ENCODE data around the gene EXOSC5. TPM values are rescaled to one million over a fixed set of nuclear protein-coding genes. Genes with fewer than 3 reads are reported as not detected.

EXOSC5 gene
- total RNA-seq, 1 experiment from 2014 or later: 43.1 TPM

DNA sequence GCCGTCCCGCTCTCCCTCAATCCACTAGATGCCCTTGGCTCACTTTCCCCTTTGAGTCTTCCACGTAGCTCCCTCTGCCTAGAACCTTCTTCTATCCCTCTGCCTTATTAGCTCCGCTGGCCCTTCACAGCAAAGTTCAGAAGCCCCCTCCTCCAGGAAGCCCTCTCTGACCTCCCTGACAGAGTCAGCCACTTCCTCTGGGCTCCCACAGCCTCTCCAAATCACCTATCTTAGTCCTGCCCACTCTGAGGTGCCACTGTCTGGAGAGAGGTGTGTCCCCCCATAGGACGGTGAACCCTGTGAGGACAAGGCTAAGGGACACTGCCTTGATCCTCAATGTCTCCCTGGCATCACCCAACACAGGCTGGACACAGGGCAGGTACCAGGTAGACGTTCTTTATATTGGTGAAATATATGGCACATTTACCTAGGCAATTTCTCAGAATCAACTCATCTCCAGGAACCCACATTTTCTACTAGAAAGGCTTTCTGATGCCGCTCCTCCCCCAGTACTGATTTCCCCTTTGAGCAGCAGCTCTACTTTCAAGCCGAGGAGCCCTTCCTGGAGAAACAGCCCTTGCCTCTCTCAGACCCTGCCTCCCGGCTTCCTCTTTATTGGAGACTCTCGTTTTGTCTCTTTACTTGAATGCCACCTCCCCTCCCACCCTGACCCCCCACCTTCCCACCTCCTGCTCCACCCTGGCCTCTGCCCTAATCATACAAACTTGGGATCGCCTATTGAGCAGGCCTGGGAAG, 40.0 kb downstream of the EXOSC5 start:
- ChIA-PET CTCF (no interaction called here), POLR2A (ENCODE audit: low non-redundant PET) (interaction anchor here (0.6 kb wide), 1 partner anchor 107 kb away, joined by 5 read pairs; no protein-coding TSS in a partner anchor)
- no peaks in the 10 kb centered on the region for H3K9me3 ChIP-seq (ENCODE audit: low read depth, low read length, poor library complexity, severe bottlenecking)
- no peak for DNase-seq (ENCODE audit: low spot score)
- H3K27ac ChIP-seq (ENCODE audit: low read depth, low read length, poor library complexity, severe bottlenecking): no peak overlapping the region
- H3K27me3 ChIP-seq (replicated peaks; ENCODE audit: insufficient read depth, low read depth, low read length, poor library complexity): no peaks in the 10 kb centered on the region
- H3K36me3 ChIP-seq (ENCODE audit: insufficient read depth, low read length, poor library complexity, severe bottlenecking): no peaks in the 10 kb centered on the region
- peaks cover 4% of the 10 kb centered on the region for H3K4me1 ChIP-seq (ENCODE audit: insufficient read depth, low read length, poor library complexity, severe bottlenecking)
- intact Hi-C loops (cut with micrococcal nuclease; ENCODE audit: unreplicated experiment): no loop called here
- no peak overlapping the region for H3K4me3 ChIP-seq (ENCODE audit: low read depth, low read length, poor library complexity, severe bottlenecking)
- TF ChIP-seq, protein P1, sequence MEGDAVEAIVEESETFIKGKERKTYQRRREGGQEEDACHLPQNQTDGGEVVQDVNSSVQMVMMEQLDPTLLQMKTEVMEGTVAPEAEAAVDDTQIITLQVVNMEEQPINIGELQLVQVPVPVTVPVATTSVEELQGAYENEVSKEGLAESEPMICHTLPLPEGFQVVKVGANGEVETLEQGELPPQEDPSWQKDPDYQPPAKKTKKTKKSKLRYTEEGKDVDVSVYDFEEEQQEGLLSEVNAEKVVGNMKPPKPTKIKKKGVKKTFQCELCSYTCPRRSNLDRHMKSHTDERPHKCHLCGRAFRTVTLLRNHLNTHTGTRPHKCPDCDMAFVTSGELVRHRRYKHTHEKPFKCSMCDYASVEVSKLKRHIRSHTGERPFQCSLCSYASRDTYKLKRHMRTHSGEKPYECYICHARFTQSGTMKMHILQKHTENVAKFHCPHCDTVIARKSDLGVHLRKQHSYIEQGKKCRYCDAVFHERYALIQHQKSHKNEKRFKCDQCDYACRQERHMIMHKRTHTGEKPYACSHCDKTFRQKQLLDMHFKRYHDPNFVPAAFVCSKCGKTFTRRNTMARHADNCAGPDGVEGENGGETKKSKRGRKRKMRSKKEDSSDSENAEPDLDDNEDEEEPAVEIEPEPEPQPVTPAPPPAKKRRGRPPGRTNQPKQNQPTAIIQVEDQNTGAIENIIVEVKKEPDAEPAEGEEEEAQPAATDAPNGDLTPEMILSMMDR (conservative IDR thresholded peaks at IDR 0.05; ENCODE audit: low read depth, low read length): no peak
- TF ChIP-seq EZH2 (IDR thresholded peaks at IDR 0.05; ENCODE audit: borderline replicate concordance, low read depth, low read length, poor library complexity, severe bottlenecking): no peak
- no TSS peak for BruUV-seq (replicated peaks)

DNA sequence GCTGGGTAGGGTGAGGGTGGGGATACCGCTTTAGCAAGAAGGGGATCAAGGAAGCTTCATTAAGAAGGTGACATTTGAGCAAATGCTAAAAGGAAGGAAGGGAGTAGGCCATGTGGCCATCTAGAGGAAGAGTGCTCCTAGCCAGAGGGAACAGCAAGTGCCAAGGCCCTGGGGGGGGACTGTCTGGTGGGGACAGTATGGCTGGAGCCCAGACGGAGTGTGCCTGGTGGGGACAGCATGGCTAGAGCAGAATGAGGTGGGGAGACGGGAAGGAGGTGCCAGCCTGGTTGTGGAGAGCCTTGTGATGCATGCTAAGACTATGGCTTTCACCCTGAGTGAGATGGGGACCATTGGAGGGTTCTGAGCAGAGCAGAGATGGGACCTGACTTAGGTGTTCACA, 41.4 kb downstream of the EXOSC5 start:
- ChIA-PET POLR2A (ENCODE audit: low non-redundant PET) (no interaction called here), CTCF (no interaction called here)
- Histone ChIP-seq H3K27ac (ENCODE audit: low read depth, low read length, poor library complexity, severe bottlenecking) (peak overlapping the region; percentile 22), H3K36me3 (ENCODE audit: insufficient read depth, low read length, poor library complexity, severe bottlenecking) (no peaks in the 10 kb centered on the region), H3K9me3 (ENCODE audit: low read depth, low read length, poor library complexity, severe bottlenecking) (no peaks in the 10 kb centered on the region), H3K4me1 (ENCODE audit: insufficient read depth, low read length, poor library complexity, severe bottlenecking) (peaks cover 5% of the 10 kb centered on the region), H3K4me3 (ENCODE audit: low read depth, low read length, poor library complexity, severe bottlenecking) (no peak overlapping the region), H3K27me3 (replicated peaks; ENCODE audit: insufficient read depth, low read depth, low read length, poor library complexity) (no peaks in the 10 kb centered on the region)
- BruUV-seq (replicated peaks): no TSS peak
- intact Hi-C loops (cut with micrococcal nuclease; ENCODE audit: unreplicated experiment): no loop called here
- DNase-seq (ENCODE audit: low spot score): no peak
- TF ChIP-seq EZH2 (IDR thresholded peaks at IDR 0.05; ENCODE audit: borderline replicate concordance, low read depth, low read length, poor library complexity, severe bottlenecking): no peak
- TF ChIP-seq, protein P1 (conservative IDR thresholded peaks at IDR 0.05; ENCODE audit: low read depth, low read length): no peak

DNA sequence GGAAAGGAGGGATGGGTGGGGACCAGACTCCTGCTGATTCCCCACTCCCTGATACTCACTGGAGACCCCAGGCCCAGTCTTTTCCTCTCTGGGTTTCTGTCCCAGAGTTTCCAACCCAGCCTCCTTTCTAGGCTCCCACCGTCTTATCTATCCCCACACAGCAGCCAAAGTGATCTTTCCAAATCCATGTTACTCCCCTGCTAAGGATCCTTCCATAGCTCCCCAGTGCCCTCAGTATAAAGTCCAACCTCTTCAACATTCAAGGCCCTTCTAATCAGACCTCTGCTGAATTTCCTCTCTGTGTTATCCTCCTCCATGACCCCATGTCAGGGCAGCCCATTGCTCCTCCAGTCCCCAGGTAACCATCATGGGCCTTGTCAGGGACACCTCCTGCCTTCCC, 42.1 kb downstream of the EXOSC5 start:
- no peak for DNase-seq (ENCODE audit: low spot score)
- H3K4me1 ChIP-seq (ENCODE audit: insufficient read depth, low read length, poor library complexity, severe bottlenecking): peaks cover 11% of the 10 kb centered on the region
- peak overlapping the region; percentile 22 for H3K27ac ChIP-seq (ENCODE audit: low read depth, low read length, poor library complexity, severe bottlenecking)
- no TSS peak for BruUV-seq (replicated peaks)
- H3K36me3 ChIP-seq (ENCODE audit: insufficient read depth, low read length, poor library complexity, severe bottlenecking): no peaks in the 10 kb centered on the region
- intact Hi-C loops (cut with micrococcal nuclease; ENCODE audit: unreplicated experiment): no loop called here
- no peak overlapping the region for H3K4me3 ChIP-seq (ENCODE audit: low read depth, low read length, poor library complexity, severe bottlenecking)
- POLR2A ChIA-PET (ENCODE audit: low non-redundant PET): no interaction called here
- no peaks in the 10 kb centered on the region for H3K27me3 ChIP-seq (replicated peaks; ENCODE audit: insufficient read depth, low read depth, low read length, poor library complexity)
- CTCF ChIA-PET: interaction anchor here (0.6 kb wide), 1 partner anchor 12 kb away, joined by 3 read pairs; no protein-coding TSS in a partner anchor
- H3K9me3 ChIP-seq (ENCODE audit: low read depth, low read length, poor library complexity, severe bottlenecking): no peaks in the 10 kb centered on the region
- TF ChIP-seq EZH2 (IDR thresholded peaks at IDR 0.05; ENCODE audit: borderline replicate concordance, low read depth, low read length, poor library complexity, severe bottlenecking): no peak
- TF ChIP-seq, protein P1 (conservative IDR thresholded peaks at IDR 0.05; ENCODE audit: low read depth, low read length): no peak
